ENCODE results near the gene SAFB. TPM values are rescaled to one million over a fixed set of nuclear protein-coding genes. Genes with fewer than 3 reads are reported as not detected.
A peak's percentile ranks its signal among the peaks of the same experiment; 100 is the strongest.

Gene SAFB
- total and polyA plus RNA-seq, 7 donors = 51.3 to 88.9 (median 62.1) TPM

DNA sequence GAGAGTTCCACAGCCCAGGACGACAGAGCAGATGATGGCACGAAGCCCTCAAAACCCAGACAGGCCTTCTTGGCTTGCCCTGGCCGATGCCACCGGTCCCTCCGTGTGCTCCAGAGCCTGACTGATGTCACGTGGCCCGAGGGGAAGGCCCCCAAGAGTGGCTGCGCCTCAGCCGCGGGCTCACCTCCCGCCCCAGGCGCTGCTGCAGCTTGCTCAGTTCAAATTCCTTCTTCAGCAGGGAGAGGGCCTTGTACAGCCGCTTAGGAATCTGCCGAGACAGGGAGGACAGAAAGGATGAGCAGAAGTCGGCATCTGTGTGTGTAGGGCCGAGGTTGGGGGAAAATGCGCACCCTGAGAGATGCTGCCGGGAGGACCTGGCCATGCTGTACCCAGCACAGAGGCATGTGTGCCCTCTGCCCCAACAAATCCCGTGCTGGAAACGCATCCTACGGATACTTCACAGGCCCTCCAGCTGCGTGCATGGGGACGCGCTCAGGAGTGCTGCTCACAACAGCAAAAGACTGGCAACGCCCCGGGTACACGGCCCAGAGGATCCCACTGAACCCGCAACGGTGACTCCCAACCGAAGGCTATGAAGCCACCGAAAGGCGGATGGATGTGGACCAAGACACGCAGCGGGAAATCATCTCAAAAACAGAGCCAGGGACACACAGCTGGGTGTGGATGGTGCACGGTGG, 84.1 kb downstream of the SAFB start:
- TF ChIP-seq, protein P1, sequence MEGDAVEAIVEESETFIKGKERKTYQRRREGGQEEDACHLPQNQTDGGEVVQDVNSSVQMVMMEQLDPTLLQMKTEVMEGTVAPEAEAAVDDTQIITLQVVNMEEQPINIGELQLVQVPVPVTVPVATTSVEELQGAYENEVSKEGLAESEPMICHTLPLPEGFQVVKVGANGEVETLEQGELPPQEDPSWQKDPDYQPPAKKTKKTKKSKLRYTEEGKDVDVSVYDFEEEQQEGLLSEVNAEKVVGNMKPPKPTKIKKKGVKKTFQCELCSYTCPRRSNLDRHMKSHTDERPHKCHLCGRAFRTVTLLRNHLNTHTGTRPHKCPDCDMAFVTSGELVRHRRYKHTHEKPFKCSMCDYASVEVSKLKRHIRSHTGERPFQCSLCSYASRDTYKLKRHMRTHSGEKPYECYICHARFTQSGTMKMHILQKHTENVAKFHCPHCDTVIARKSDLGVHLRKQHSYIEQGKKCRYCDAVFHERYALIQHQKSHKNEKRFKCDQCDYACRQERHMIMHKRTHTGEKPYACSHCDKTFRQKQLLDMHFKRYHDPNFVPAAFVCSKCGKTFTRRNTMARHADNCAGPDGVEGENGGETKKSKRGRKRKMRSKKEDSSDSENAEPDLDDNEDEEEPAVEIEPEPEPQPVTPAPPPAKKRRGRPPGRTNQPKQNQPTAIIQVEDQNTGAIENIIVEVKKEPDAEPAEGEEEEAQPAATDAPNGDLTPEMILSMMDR (IDR thresholded peaks at IDR 0.05) = no peak
- no peaks in the 10 kb centered on the region for H3K27me3 ChIP-seq (ENCODE audit: insufficient read depth in 3 of 3, low read length in 2 of 3)
- H3K9me3 ChIP-seq = no peaks in the 10 kb centered on the region
- intact Hi-C loops (cut with DNase I) = no loop called here
- H3K4me3 ChIP-seq = no peak overlapping the region
- H3K36me3 ChIP-seq (ENCODE audit: insufficient read depth in 1 of 2, low read depth in 1 of 2) = peaks cover 11 to 94% of the 10 kb centered on the region in 2 donors
- H3K27ac ChIP-seq = no peak overlapping the region
- no peak for DNase-seq
- H3K4me1 ChIP-seq = no peaks in the 10 kb centered on the region
- ATAC-seq = peak in 1 of 4 donors; percentile 1
- WGBS, 3 donors = 90 to 94% (median 91%) methylated on average over 35 of the region's 35 CpGs

DNA sequence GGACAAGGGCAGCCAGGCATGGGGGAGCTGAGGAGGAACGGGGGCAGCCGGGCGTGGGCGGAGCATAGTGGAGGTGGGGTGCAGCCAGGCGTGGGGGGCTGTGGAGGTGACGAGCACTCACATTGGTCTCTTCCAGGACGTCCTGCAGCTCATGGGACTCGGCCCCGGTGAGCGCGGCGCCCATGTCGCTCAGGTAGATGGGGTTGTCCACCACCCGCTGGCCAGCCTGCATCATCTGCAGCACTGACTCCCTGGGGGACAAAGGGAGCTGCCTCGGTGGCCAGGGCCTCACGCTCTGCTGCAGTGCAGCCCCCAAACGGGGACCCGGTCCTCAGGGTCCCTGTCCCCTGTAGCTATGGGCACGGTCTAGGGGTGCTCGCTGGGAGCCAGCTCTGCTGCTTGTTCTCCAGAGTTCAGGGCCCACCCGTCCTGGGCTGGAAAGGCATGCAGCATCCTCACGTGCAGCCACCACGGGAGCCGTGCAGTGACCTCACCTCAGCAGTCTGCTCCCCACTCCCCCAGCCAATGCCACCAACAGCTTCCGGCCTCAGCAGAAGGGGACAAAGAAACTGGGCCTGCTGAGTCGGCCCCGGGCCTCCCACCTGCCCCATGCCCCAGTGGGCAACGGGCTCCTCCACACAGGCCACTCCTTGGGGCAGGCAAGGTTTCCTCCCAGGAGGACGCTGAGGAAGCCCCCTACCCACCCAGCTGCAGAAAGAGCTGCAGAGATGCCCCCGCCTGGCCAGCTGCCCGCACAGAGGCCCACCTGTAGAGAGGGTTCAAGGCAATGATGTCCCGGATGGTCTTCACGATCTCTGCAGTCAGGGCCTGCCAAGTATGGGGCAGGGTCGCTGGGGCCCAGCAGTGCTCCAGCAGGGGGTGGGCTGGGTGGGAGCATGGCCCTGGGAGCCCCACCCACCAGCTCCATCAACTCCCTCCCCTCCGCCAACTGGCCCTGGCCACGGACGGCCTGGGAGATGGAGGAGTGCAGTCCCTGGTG, 85.0 kb downstream of the SAFB start:
- Histone ChIP-seq H3K4me1 (no peaks in the 10 kb centered on the region), H3K9me3 (no peaks in the 10 kb centered on the region), H3K27ac (no peak overlapping the region), H3K4me3 (no peak overlapping the region), H3K27me3 (ENCODE audit: insufficient read depth in 3 of 3, low read length in 2 of 3) (no peaks in the 10 kb centered on the region), H3K36me3 (ENCODE audit: insufficient read depth in 1 of 2, low read depth in 1 of 2) (peaks cover 11 to 100% of the 10 kb centered on the region in 2 donors)
- 89 to 92% (median 90%) methylated on average over 29 to 37 of the region's 37 CpGs for WGBS, 3 donors
- DNase-seq (peak in 1 of 2 donors; percentile 18), ATAC-seq (peak in 1 of 4 donors; percentile 9)
- TF ChIP-seq, protein P1 (IDR thresholded peaks at IDR 0.05) = no peak
- intact Hi-C loops (cut with DNase I) = no loop called here

DNA sequence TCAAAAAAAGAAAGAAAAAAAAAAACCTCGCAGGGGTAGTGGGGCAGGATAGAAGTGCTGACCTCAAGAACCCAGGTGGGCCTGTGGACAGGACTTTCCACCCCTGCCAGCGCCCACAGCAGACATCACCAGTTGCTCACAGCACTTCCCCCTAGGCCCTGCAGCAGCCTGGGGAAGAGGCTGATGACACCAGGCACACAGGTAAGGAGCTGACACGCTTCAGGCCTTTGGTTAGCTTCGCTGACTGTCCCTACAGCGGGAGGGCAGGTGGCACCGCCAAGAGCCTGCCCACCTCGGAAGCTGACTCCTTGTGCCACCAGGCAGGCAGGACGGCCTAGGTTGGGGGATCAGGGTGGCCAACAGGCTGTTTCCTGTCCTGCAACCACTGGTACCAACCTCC, 88.1 kb downstream of the SAFB start:
- Histone ChIP-seq H3K9me3 (no peaks in the 10 kb centered on the region), H3K36me3 (ENCODE audit: insufficient read depth in 1 of 2, low read depth in 1 of 2) (peaks cover 12 to 80% of the 10 kb centered on the region in 2 donors), H3K4me3 (no peak overlapping the region), H3K27ac (no peak overlapping the region), H3K4me1 (no peaks in the 10 kb centered on the region), H3K27me3 (ENCODE audit: insufficient read depth in 3 of 3, low read length in 2 of 3) (no peaks in the 10 kb centered on the region)
- TF ChIP-seq, protein P1 (IDR thresholded peaks at IDR 0.05) = no peak
- 88 to 97% (median 96%) methylated on average over 8 of the region's 8 CpGs for WGBS, 3 donors
- intact Hi-C loops (cut with DNase I) = no loop called here
- no peak for ATAC-seq
- DNase-seq = no peak

DNA sequence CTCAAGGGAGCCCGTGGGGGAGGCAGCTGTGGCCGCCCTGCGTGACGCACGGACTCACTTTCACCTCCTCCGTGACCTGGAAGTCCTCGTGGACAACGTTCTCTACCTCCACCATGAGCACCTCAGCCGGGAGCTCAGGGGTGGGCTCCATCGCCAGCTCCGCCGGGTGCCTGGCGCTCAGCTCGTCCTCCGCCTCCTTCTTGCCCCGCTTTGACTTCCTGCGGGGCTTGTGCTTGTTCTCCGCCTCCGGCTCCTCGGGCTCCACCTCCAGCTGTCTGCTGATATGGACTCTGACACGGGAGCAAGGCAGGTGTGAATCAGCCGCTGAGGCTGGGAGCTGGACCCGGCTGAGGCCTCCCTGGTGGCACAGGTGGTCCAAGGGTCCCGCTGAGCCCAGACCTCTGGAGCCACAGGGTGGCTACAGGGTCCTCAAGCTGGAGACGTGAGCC, 88.9 kb downstream of the SAFB start:
- H3K36me3 ChIP-seq (ENCODE audit: insufficient read depth in 1 of 2, low read depth in 1 of 2) = peaks cover 9 to 73% of the 10 kb centered on the region in 2 donors
- intact Hi-C loops (cut with DNase I) = no loop called here

More for the DNA sequence above, 88.9 kb downstream of the SAFB start:
- TF ChIP-seq, protein P1 (IDR thresholded peaks at IDR 0.05) = no peak
- no peak for DNase-seq
- 88 to 92% (median 90%) methylated on average over 25 of the region's 25 CpGs for WGBS, 3 donors
- Histone ChIP-seq H3K4me1 (no peaks in the 10 kb centered on the region), H3K27ac (no peak overlapping the region), H3K4me3 (no peak overlapping the region), H3K9me3 (no peaks in the 10 kb centered on the region), H3K27me3 (ENCODE audit: insufficient read depth in 3 of 3, low read length in 2 of 3) (no peaks in the 10 kb centered on the region)
- ATAC-seq = no peak

Measured in psoas muscle (tissue), 8 donors.